ENCODE results near the gene ALK.

- no peak for TF ChIP-seq NRF1 (conservative IDR thresholded peaks at IDR 0.05; ENCODE audit: low read depth, low read length)
- no peak for TF ChIP-seq CTCF (IDR thresholded peaks at IDR 0.05 in 2 of 3, conservative IDR thresholded peaks at IDR 0.05 in 1 of 3; ENCODE audit: control insufficient read depth in 2 of 3, extremely low read depth in 1 of 3, insufficient read depth in 1 of 3, low read depth in 3 of 3, low read length in 3 of 3)
- no peak for TF ChIP-seq NFIC (IDR thresholded peaks at IDR 0.05; ENCODE audit: low read depth, low read length)
- TF ChIP-seq RFX5 (IDR thresholded peaks at IDR 0.05; ENCODE audit: low read depth, low read length): no peak
- no peak for TF ChIP-seq POLR2AphosphoS5 (IDR thresholded peaks at IDR 0.05; ENCODE audit: low read length)
- TF ChIP-seq CHD4 (IDR thresholded peaks at IDR 0.05): no peak
- no peak for TF ChIP-seq IRF5 (IDR thresholded peaks at IDR 0.05; ENCODE audit: borderline replicate concordance)
- no peak for TF ChIP-seq JUNB (IDR thresholded peaks at IDR 0.05)
These were observed 451.4 kb downstream of the ALK start for GRCh38 chr2:29469961-29470360.

All from GM12878 (cell line).